Ascending aorta (tissue), 2 donors: Measurements from ENCODE around the gene BCR. TPM values are rescaled to one million over a fixed set of nuclear protein-coding genes. Genes with fewer than 3 reads are reported as not detected.
A peak's percentile ranks its signal among the peaks of the same experiment; 100 is the strongest.

Experiments
- DNase-seq, 2 donors: peaks; one replicate each; pipeline ENCODE4 v3.0.0-alpha.2; 2019; ENCODE audit warnings: low spot score in 2 of 2
- H3K27ac ChIP-seq, 2 donors: fragments of 200-600 bp; sonication (generic); one replicate each; pipeline ENCODE4 v1.5.1; 2016 to 2017; ENCODE audit warnings: mild to moderate bottlenecking in 1 of 2
- H3K27me3 ChIP-seq: fragments of 200-600 bp; sonication (generic); one replicate; pipeline ENCODE4 v1.5.1; 2017
- H3K36me3 ChIP-seq, 2 donors: fragments of 200-600 bp; sonication (generic); one replicate each; pipeline ENCODE4 v1.5.1; 2016
- H3K4me1 ChIP-seq, 2 donors: fragments of 200-600 bp; sonication (generic); one replicate each; pipeline ENCODE4 v1.5.1; 2016 to 2017; ENCODE audit warnings: mild to moderate bottlenecking in 1 of 2
- H3K4me3 ChIP-seq, 2 donors: fragments of 200-600 bp; sonication (generic); one replicate each; pipeline ENCODE4 v1.5.1; 2016 to 2017; ENCODE audit warnings: mild to moderate bottlenecking in 1 of 2
- H3K9me3 ChIP-seq, 2 donors: fragments of 200-600 bp; sonication (generic); one replicate each; pipeline ENCODE4 v1.5.1; 2016
- intact Hi-C: fragments of 100-400 bp; cut with DNase I; formaldehyde crosslinking; loops from one replicate; pipeline ENCODE4 v1.15.1; 2023
- total RNA-seq: library from RNA; depleted of rRNA; stranded (reverse); fragments of >200 nt; gene quantifications from one replicate; pipeline ENCODE4 v1.1.0, GENCODE V29; 2016
- TF ChIP-seq, protein P1 (sequence below), 3 experiments: fragments of 200-600 bp in 2 of 3; fragments of 450-650 bp in 1 of 3; sonication (generic) in 2 of 3; IDR thresholded peaks; one replicate each; pipeline ENCODE4 v1.5.1; 2016 to 2019; ENCODE audit warnings: antibody characterized with exemption in 3 of 3, mild to moderate bottlenecking in 1 of 3, moderate library complexity in 1 of 3

BCR gene
- total RNA-seq, 1 donor from 2014 or later = 216 TPM

DNA sequence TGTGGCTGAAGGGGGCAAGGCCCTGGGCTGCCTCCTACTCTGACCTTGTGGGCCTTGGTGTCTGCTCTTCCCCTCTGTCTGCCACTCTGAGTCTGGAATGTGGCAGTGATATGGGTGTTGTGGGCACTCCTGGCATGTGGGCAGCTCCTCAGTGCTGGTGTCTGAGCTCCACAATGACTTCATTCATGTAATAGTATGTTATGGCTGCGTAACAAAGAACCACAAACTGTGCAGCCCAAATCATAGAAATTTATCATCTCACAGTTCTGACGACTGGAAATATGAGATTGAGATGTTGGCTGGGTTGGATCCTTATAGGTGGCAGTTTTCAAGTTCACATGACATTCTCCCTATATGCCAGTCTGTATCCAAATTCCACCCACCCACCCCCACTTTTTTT is 59.1 kb downstream of the BCR start:
- H3K4me1 ChIP-seq = peaks cover 19 to 40% of the 10 kb centered on the region in 2 donors
- DNase-seq = no peak
- H3K27ac ChIP-seq = no peak overlapping the region
- intact Hi-C loops = no loop called here
- H3K27me3 ChIP-seq = no peaks in the 10 kb centered on the region
- no peaks in the 10 kb centered on the region for H3K9me3 ChIP-seq
- H3K36me3 ChIP-seq = no peaks in the 10 kb centered on the region
- no peak overlapping the region for H3K4me3 ChIP-seq
- TF ChIP-seq, protein P1, sequence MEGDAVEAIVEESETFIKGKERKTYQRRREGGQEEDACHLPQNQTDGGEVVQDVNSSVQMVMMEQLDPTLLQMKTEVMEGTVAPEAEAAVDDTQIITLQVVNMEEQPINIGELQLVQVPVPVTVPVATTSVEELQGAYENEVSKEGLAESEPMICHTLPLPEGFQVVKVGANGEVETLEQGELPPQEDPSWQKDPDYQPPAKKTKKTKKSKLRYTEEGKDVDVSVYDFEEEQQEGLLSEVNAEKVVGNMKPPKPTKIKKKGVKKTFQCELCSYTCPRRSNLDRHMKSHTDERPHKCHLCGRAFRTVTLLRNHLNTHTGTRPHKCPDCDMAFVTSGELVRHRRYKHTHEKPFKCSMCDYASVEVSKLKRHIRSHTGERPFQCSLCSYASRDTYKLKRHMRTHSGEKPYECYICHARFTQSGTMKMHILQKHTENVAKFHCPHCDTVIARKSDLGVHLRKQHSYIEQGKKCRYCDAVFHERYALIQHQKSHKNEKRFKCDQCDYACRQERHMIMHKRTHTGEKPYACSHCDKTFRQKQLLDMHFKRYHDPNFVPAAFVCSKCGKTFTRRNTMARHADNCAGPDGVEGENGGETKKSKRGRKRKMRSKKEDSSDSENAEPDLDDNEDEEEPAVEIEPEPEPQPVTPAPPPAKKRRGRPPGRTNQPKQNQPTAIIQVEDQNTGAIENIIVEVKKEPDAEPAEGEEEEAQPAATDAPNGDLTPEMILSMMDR (IDR thresholded peaks at IDR 0.05) = no peak

GRCh38 chr22:23240639-23241389 is 60.5 kb downstream of the BCR start:
- TF ChIP-seq, protein P1 (IDR thresholded peaks at IDR 0.05) = peak in 1 of 3 experiments; percentile 6
- no peaks in the 10 kb centered on the region for H3K9me3 ChIP-seq
- no peaks in the 10 kb centered on the region for H3K36me3 ChIP-seq
- H3K4me1 ChIP-seq = peaks cover 16 to 40% of the 10 kb centered on the region in 2 donors
- no peaks in the 10 kb centered on the region for H3K27me3 ChIP-seq
- H3K27ac ChIP-seq = no peak overlapping the region
- DNase-seq = no peak
- intact Hi-C loops = no loop called here
- no peak overlapping the region for H3K4me3 ChIP-seq

DNA sequence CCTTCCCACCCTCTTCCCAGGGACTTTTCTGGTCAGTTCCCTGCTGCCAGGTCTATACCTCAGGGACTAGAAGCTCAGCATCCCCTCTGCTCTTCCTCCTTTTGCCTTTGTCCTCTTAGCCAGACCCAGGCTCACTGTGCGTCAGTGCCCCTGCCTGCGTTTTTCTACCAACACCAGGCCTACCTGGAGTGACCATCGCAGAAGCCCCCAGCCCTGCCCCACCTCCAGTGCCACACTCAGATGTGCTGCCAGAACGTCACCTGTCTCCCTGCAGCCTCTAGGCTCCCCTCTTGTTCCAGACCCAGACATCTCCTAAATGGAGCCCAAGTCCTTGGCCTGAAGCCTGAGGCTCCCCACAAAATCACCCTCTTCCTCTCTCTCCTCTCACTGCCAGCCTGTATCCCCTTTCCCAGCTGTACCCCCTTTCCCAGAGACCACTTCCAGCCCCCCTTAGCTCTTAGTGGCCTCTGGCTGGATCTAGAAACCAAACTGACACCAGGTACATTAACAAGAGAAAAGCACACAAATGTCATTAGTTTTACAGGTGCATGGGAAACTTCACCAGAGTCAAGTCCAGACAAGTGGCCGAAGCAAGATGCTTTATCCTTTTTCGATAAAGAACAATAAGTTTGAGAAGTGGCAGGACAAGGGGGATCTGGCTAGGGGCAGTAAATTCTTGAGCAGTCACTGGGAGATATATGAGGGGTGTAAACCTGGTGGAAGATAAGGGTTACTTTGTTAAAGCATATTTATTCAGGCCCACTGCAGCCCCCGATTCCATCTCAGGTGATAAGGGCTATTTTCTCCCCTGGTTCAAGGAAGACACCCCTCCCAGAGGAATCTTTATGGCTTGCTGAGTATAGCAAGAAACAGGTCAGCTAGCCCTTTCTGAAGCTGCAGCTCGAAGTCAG is 61.5 kb downstream of the BCR start:
- H3K4me1 ChIP-seq = peaks cover 7 to 33% of the 10 kb centered on the region in 2 donors
- intact Hi-C loops = no loop called here

DNA sequence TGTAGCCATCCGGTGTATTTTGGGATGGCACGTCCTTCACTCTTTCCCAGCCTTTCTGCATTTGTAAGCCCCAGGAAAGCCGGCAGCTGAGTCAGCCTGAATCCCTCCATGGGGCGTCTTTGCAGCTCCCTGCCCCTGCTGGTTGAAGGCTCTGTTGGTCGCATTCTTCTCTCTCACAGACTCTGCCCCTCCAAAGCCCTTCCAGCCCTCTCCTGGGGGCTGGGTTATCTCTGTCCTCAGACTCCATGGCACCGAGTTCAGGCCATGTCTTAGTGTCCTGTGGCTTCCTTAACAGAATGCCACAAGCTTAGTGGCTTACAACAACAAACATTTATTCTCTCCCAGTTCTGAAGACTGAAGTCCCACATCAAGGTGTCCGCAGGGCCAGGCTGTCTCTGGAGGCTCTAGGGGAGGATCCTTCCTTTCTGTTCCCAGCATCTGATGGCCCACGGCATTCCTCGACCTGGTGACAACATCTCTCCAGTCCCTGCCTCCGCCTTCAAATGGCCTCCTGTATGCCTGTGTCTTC is 62.2 kb downstream of the BCR start:
- Histone ChIP-seq H3K36me3 (no peaks in the 10 kb centered on the region), H3K27ac (no peak overlapping the region), H3K4me3 (no peak overlapping the region), H3K9me3 (no peaks in the 10 kb centered on the region), H3K4me1 (peaks cover 4 to 29% of the 10 kb centered on the region in 2 donors), H3K27me3 (no peaks in the 10 kb centered on the region)
- no peak for DNase-seq
- TF ChIP-seq, protein P1 (IDR thresholded peaks at IDR 0.05) = no peak
- intact Hi-C loops = no loop called here

More for the DNA sequence above, 61.5 kb downstream of the BCR start:
- no peak overlapping the region for H3K4me3 ChIP-seq
- H3K27ac ChIP-seq = no peak overlapping the region
- no peaks in the 10 kb centered on the region for H3K27me3 ChIP-seq
- DNase-seq = no peak
- H3K9me3 ChIP-seq = no peaks in the 10 kb centered on the region
- H3K36me3 ChIP-seq = no peaks in the 10 kb centered on the region
- TF ChIP-seq, protein P1 (IDR thresholded peaks at IDR 0.05) = no peak

DNA sequence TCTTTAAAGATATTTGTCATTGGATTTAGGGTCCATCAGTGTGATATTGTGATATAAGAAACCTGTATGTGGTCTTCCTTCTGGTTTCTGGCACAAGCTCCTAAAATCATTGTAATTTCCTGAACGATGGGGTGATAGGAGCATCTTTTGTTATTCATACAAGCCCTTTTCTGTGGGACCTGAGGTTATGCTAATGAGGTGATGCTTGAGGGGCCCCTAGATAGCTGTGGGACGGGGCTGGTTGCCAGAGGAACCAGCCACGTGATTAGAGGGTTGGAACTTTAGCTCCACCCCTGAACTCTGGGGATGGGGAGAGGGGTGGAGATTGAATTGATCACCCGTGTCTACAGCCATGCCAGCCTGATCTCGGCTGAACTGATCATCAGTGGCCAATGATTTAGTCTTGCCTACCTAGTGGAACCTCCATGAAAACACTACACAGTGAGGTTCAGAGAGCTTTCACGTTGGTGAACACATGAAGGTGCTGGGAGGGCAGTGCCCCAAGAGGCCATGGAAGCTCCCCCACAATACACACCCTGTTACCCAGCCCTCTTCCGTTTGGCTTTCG is 62.8 kb downstream of the BCR start:
- intact Hi-C loops = no loop called here
- no peaks in the 10 kb centered on the region for H3K36me3 ChIP-seq
- TF ChIP-seq, protein P1 (IDR thresholded peaks at IDR 0.05) = no peak
- no peak overlapping the region for H3K4me3 ChIP-seq
- no peak for DNase-seq
- H3K4me1 ChIP-seq = peaks cover 0 to 26% of the 10 kb centered on the region in 2 donors
- peak overlapping the region in 1 of 2 donors; percentile 12 for H3K27ac ChIP-seq
- no peaks in the 10 kb centered on the region for H3K27me3 ChIP-seq
- H3K9me3 ChIP-seq = no peaks in the 10 kb centered on the region
